HG03460 (cell line): ENCODE measurements around the gene BPIFB6.

Source experiments
- ATAC-seq: cut with Tn5 transposase; IDR thresholded peaks from one replicate; pipeline ENCODE4 v1.9.1; 2021; ENCODE audit not compliant: unreplicated experiment

The BPIFB6 gene, protein sequence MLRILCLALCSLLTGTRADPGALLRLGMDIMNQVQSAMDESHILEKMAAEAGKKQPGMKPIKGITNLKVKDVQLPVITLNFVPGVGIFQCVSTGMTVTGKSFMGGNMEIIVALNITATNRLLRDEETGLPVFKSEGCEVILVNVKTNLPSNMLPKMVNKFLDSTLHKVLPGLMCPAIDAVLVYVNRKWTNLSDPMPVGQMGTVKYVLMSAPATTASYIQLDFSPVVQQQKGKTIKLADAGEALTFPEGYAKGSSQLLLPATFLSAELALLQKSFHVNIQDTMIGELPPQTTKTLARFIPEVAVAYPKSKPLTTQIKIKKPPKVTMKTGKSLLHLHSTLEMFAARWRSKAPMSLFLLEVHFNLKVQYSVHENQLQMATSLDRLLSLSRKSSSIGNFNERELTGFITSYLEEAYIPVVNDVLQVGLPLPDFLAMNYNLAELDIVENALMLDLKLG

DNA sequence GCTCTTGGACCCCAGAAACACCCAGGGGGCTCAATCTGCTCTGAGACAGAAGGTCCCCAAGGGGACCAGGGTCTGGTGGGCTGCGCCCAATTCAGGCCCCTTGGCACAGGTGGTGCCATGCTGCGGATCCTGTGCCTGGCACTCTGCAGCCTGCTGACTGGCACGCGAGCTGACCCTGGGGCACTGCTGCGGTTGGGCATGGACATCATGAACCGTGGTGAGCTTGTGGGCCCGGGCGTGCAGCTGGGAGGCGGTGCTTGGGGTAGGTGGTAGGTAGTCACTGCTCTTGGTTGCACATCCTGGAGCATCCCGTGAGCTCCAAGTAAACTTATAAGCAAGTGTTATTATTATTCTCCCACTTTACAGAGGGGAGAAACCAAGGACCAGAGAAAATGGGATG is at the start of gene BPIFB6:
Gene BPIFB6, plus strand, starts transcription at position 118 of the 400 bp plus-strand sequence. Its CDS starts 0 bp downstream, at position 118.
- no peak for ATAC-seq

DNA sequence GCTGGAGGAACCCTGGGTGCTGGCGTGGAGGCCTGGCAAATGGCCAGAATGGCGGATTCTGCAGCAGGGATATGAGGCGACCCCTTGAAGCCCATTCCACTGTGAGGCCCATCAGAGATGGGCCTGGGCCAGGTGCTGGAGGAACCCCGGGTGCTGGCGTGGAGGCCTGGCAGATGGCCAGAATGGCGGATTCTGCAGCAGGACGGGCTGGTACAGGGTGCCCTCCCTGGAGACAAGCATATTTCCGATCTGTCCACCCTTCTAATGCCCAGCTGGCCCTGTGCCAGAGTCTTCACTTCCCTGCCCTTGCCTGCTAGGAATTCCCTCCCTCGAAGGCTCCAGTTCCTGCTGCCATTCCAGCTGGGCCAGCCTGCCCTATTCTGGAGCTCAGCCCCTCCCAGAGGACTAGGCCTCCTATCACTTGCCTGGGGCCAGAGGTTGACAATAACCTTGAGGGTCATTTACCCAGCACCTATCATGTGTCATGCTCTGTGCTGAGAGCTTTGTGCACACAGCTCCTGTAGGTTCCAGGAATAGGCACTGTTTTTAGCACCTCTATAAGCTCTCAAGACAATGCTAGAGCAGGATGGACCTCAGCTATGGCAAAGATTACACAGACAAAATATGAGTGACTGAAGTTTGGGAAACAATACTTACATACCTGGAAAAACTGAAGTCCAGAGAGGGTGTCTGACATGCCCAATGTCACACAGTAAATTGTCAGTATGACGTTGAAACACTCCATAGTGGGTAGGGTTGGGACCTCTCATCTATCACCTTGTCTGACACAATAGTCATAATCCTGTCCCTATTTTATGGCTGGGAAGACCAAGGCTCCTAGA is 48.6 kb upstream of the BPIFB6 start:
- ATAC-seq = no peak

DNA sequence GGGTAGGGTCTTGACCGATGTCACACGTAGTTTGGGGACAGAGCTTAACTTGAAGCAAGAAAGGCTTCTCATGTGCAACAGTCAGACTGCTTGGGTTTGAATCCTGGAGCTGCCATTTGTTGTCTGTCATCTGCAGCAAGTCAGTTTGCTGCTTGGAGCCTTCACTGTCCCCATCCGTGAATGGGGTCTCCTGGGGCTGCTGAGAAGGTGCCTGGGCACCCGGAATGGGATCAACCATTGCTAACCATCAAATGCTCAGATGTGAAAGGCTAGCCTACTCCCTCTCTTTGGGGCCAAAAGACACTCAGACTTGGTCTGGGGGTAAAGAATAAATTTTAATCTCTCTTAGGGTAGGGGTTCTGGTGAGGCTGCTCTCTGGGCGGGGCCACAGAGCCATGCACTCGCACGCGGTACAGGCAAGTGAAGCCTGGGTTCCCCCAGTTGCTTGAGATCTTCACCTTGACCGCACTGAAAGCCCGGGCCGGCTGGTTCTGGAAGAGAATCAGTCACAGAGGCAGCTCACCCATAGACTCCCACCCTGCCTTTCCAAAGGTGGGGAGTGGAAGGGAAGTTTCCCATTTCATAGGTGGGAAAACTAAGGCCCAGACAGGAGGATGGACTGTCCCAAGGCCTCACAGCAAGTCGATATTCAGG is 47.9 kb upstream of the BPIFB6 start:
- ATAC-seq = no peak

DNA sequence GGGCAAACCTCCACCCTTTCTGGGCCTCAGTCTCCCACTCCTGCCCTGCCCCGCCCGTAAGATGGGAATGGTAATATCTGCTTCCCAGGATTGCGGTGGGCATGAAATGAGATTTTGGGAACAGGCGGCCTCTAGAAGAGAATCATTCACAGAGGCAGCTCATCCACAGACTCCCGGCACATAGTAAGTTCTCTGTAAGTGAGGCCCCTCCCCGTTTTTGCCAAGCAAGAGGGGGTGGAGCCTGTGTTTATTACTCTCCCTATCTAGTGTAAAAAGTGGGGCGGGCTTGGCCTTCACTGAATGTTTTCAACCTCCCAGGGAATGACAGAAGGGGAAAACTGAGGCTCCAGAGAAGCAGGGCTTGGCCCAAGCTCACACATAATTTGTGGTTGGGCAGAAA is 47.3 kb upstream of the BPIFB6 start:
- no peak for ATAC-seq

DNA sequence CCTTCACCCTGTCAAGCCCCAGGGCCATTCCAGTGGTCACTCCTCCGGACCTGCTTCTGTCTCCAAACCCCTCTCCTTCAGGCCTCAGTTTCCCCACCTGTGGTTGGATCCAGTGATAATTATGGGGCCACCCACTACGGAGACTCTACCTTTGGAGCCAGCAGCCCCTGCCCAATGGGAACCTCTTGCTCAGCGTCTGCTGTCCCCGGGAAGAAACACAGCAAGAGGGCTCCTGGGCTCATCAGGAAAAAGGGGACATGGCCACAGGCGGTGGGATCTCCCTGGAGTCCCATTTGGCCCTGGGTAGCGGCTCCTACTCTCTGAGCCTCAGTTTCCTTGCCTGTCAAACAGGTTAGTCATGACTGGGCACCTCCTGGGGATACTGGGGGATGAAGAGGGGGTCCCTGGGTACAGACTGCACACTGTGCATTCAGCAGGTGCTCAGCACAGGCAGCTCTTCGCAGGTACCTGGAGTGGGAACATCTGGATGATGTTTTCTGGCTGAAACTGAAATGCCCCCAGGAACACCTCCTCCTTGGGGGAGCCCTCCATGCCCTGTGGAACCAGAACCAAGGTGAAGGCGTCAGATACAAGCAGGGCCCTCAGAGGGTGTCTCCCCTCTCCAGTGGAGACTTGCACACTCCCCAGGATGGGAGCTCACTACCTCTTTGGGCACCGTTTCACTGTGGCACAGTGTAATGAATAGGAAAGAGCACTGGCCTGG is 46.7 kb upstream of the BPIFB6 start:
- ATAC-seq = no peak

DNA sequence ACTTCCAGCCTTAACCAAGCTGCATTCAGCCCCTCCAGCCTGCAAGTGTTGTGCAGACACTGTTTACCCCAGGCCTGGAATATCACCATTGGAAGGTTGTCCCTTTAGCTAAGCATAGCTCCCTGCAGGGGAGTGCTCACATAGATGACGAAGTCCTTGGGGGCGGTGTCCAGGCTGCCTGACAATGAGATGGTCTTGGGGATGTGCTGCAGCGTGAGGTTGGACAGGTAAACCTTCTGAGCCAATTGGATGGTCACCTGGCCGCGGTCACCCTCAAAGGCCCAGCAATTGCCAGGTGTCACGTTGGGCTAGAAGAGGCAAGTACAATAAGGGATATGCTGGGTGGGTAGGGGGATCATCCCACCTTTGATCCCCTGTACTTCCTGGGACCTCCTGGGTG is 45.9 kb upstream of the BPIFB6 start:
- no peak for ATAC-seq

DNA sequence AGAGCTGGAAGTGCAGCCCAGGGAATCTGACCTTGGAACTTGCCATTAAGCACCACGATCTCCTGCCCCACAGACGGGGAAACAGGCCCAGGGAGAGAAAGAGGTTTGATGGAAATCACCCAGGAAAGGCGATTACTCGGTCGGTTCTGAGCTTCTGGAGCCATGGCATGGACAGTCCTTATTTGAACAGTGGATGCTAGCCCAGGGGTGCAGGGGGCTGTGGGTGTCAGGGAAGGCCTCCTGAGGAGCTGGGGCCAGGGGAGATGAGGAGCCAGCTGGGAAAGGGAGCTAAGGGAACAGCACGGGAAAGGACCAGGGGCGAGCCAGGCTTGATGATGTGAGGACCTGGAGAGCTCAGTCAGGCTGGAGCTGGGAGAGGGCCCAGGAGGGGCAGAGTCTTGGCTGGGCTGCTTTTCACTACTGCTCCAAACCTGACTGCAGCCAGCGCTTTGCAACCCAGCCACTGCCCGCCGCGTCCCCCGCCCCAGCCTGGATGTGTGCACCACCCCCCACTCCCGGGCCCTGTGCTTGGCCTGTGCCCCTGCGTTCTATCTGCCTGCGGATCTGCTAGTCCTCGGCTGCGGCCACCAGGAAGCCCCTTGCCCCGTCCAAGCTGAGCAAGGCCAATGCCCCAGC is 45.0 kb upstream of the BPIFB6 start:
- no peak for ATAC-seq

DNA sequence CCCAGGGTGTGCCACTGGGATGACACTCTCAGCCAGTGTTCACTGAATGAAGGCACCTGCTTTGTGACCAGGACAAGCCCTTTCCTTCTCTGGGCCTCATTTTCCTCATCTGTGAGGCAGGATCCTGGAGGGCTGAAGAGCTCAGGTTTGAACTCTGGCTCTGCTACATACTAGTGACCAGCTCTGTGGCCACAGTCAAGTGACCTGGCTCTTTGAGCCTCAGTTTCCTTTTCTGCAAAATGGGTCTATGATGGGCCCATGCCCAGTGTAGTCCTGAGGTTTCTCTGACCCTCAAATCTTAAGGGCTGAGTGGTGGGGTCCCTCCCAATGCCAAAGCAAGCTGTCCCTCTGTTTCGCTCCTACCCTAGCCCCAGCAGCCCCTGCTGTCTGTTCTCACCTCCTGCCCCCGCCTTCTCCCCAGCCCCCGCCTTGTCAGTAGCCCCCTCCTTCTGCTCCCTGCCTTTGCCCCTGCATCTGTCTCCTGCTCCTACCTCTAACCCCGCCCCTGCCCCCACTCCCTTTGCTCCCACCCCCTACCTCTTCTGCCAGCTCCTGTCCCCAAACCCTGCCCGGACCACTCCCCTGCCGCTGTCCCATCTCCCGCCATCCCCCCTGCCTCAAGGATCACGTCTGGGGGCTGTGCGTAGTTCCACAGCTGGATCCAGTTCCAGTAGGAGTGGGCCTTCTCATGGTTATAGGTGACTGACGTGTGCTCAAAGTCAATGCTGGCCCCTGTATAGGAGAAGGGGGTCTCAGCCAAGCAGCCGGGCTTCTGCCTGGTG is 44.2 kb upstream of the BPIFB6 start:
- no peak for ATAC-seq

DNA sequence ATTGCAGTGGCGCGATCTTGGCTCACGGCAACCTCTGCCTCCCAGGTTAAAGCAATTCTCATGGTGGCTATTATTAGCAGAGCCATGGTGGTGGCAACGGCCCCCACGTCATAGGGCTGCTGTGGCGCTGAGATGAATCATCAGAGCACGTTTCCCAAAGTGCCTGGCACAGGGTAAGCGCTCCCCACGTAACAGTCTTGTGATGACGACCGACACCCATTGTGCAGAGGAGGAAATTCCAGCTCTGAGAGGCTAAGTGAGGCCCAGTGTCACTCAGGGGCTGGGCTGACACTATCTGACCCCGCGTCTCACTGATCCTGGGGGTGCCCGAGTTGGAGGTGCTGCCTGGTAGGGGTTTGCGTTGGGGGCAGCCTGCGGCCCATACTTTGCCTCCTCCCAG is 43.4 kb upstream of the BPIFB6 start:
- ATAC-seq = no peak

DNA sequence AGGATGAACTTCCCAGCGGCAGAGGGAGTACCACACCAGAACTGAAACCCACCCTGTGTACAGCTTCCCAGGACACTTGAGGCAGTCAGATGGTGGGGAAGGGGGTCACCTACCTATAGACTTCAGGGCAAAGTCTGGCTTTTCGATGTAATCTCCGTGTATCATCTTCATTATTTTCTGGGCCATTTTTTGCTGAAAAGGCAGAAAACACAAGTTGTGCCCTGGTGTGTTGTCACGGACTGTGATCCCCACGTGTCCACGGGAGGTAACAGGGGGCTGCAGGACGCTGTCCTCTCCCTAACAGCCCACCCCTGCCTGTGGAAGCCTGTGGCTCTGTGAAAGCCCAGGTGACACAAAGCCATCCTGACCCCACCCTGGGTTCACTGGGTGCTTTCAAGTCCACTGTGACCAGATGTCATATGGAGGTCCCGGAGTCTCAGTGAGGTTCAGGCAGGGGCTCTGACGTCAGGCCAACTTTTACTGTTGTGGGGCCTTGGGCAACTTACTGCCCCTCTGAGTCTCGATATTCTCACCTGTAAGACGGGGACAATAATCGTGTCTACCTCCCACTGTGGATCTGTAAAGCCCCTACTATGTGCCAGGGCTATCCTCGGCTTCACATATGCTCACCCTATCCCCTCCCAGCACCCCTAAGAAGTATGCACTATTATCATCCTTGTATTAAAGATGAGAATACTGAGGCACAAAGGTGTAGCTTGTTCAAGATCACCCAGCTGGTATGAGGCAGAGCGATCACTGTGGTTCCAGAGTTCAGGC is 41.8 kb upstream of the BPIFB6 start:
- ATAC-seq = no peak

DNA sequence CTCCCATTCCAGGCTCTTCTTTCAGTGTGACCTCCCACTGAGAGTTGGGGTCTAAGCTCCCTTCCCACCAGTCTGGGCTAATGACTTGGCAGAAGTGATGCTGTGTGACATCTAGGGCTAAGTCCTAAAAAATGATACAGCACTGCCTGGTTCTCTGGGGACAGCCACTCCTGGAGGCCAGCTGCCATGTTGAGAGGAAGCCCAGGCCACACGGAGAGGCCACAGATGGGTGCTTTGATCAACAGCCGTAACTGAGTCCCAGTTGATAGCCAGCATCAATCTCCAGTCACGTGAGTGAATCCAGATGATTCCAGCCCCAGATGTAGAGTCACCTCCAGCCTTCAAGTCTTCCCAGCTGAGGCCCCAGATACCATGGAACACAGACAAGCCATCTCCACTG is 41.0 kb upstream of the BPIFB6 start:
- ATAC-seq = no peak

DNA sequence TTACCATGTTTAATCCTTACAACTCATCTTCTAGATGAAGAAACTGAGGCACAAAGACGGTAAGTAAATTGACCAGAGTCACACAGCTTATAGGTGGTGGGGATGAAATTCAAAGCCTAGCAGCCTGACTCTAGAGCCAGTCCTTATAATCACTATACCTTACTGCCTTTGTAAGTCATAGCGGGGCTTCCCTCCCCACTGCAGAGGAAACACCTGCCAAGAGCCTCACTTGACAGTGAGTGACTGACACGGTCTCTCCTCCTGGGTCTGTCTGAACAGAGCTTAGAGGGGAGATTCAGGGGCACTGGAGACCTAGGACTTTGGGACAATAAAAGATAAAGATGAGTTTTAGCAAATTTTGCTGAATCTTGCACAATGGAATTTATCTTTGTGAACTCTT is 40.1 kb upstream of the BPIFB6 start:
- no peak for ATAC-seq

DNA sequence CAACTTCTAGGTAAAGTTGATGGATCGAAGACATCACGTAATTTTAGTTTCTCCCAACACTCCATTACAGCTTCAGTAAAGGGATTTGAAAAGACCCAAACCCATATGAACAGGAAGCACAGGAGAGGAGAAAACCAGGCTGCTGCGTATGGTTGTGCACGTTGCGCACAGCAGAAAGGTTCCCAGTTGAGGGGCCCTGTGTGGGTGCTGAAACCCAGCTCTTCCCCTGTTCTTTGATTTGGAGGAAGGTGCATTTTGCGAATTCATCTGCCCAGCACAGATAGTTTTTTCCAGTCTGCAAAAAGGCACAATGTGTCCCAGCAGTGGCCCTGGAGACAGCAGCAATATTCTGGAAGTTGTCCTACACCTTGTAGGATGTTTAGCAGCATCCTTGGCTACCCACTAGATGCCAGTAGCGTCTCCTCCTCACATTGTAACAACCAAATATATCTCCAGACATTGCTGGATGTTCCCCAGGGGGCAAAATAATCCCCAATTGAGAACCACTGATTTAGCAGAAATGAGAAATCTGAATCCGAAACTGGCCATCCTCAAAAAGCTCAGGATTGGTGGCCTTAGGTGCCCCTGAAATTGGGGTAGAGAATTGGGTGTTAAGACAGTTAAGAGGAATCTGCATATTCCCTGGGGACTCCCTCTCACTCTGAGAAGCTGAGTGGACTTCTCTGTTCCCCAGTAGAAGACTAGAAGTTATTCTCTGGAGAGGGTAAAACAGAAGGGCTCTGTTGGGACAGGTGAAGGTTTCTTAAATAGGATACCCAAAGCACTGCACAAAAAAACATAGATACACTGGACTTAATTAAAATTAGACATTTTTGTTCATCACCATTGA is 39.4 kb upstream of the BPIFB6 start:
- ATAC-seq = no peak

DNA sequence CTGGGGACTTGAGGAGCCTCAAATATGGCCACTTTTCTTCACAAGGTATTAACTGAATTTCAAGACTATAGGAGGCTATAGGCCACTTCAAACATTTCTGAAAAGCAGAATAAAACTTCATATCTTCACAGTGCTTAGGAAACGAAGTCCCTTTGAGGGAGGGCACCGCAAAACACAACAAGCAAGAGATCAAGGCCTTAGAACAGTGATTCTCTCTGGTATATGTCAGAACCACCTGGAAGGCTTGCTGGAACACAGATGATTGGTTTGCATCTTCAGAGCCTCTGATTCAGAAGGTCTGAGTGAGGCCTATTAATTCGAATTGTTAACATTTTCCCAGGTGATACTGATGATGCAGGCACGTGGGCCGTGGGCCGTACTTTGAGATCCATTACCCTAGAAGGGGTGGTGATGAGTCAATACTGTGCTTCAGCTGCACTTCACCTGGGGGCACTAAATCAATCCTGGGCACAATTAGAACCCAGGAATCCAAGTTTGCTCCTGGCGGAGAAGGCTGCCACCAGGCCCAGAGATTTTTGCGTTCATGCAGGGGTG is 37.9 kb upstream of the BPIFB6 start:
- no peak for ATAC-seq

DNA sequence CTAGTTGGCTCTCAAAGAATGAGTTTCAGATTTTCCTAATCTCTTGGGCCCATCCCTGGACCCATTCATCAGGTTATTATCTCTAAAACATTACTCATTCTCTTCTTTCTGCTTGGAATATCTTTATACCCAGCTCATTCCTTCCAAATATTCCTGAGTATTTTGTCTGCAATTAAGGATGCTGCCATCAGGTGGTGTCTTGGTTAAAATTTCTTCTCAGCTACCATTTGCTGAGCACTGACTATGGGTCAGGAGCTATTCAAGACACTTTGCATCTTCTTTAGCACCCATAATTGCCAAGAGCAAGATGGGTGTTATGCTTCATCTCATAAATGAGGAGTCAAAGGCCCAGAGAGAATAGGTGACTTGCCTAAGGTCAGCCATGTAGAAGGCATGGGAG is 35.6 kb upstream of the BPIFB6 start:
- ATAC-seq = no peak

DNA sequence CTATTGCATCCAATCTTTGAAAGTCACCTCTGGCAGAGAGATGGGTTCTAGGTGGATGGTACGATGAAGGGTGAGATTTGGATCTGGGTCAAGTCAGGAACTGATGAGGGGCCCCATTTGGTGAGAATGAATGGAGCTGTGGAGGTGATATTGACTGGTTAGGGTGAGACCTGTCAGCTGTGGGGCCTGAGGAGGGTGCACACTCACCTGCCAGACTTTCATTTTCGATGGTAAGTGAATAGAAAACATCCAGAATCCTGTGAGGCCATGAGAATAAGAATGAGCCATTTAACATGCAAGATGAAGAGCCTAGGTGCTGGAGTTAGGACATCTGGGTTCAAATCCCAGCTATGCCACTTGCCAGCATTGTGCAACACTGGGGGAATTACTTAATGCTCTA is 34.0 kb upstream of the BPIFB6 start:
- ATAC-seq = no peak

DNA sequence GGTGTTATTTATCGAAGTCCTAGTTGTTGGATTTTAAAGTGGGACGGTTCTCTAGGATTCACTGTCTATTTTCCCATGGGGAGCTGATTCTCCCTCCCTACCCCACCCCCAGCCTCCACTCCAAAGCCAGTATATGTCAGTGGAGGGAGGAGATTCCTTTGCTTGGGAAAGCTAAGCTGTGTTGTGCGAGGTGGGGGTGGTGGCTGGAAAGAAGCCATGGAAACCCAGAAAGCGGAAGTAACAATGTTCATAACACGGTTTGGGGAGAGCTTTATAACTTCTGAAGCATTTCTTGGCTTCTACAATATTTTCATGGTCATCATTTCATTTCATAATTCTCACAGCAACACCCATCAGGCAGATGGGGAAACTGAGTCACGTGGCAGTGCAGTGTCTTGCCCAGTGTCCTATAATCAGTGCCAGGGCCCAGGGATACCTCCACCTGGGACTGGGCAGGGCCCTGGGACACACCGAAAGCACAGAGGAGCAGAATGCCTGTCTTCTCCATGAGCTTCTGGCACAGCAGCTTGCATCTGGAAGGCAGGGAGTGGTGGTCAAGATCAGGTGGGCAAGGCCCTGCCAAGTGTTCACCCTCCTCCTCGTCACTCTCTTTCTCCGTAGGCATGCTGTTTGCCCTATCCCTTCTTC is 31.7 kb upstream of the BPIFB6 start:
- ATAC-seq = no peak
